NCI-H1092 (cell line): Measurements from ENCODE around the gene BOLA2B.
A peak's percentile ranks its signal among the peaks of the same experiment; 100 is the strongest.
"Not testable (repeated sequence)": the region's sequence is repeated elsewhere in the genome, so short reads cannot be mapped to it uniquely, and the experiment has no call there.

Source experiments
- DNase-seq: peaks from one replicate; lab custom pipeline; 2025; lab: John Stamatoyannopoulos, UW

The BOLA2B gene

DNA sequence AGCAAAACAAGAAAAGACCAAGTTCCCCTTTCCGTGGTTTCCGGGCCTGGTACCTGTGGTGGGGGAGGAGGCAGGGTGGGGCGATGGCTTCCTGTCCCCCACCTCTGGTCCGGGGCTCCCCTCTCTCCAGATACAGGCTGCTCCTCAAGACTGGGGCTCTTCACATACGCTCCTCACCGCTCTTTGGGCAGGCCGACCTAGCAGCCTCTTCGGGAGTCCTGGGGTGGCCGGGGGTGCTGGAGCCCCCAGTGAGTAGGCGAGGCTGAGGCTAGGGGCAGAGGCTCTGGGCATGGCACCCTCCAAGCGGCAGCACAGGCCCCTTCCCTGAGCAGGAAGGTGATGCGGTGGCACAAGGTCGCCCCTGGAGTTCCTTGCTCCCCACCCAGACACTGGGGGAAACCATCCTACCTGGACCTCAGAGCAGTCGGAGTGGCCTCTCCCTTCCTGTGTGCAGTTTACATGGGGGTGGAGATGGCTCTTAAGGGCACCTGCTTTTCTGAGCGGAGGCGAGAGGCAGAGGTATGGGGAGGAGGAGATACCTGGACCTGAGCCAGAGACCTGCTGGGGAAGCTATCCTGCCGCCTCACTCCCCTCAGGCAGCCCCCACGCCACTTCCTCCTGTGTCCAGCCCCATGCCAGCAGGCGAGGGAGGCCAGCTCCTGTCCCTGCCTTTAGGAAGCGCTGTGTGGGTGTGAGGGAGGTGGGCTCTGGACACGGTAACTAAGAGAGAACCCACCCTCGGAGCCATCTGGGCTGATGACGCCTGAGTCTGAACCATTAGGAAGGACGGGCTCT lies 9.2 kb downstream of the BOLA2B start:
- peak; percentile 8 for DNase-seq

DNA sequence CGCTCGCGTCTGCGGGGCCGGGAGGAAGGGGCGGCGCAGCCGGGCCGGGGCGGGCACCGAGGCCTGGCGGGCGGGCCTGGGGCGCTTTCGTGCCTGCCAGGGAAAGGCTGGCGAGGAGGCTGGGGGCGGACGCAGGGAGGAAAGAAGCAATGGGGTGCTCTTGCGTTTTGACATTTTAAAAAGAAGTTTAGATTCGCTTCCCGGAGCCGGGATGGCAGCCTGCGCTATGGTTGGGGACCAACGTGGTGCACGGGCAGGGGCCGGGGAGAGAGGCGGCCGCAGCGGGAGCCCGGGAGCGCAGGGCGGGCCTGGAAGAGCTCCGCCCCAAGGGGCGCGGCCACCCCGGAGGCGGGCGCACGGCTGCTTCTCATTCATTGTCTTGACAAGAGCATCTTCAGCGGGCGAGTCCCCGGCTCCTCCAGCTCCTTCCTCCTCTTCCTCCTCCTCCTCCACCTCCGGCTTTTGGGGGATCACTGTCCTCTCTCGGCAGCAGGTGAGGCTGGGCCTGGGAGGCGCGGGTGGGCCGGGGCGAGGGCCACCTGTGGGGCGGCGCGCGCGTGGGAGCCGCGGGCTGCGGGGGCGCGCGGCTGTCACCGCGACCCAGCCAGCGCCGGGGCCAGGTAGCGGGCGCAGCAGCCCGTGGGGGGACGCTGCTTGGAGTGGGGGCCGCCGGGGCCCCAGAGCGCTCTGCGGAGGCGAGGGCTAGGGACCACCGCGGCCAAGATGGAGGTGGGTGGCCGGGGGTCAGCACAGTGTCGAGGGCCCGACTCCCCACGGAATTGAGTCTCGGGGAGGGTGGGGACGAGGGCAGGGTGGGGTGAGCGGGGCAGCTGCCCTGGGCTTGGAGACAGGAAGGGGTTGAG lies 10.0 kb downstream of the BOLA2B start, which contains the start of gene CORO1A:
Gene CORO1A, plus strand, starts transcription at position 370 of the 863 bp plus-strand sequence. CDS start 1,608 bp downstream, outside the sequence.
- DNase-seq = peak; percentile 63

GRCh38 chr16:30180741-30181140 lies 12.7 kb downstream of the BOLA2B start:
- DNase-seq = no peak

DNA sequence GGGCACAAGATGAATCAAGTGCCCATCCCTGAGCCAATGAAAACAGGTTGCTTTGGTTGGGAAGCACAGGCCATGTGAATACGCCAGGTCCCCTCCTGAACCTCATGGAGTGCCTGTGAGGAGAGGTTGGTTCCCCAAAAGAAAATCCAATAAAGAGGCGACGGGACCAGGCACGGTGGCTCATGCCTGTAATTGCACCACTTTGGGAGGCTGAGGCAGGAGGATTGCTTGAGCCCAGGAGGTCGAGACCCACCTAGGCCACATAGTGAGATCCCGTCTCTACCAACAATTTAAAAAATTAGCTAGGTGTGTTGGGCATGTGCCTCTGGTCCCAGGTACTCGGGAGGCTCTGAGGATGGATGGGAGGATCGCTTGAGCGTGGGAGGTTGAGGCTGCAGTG lies 13.5 kb downstream of the BOLA2B start:
- no peak for DNase-seq

DNA sequence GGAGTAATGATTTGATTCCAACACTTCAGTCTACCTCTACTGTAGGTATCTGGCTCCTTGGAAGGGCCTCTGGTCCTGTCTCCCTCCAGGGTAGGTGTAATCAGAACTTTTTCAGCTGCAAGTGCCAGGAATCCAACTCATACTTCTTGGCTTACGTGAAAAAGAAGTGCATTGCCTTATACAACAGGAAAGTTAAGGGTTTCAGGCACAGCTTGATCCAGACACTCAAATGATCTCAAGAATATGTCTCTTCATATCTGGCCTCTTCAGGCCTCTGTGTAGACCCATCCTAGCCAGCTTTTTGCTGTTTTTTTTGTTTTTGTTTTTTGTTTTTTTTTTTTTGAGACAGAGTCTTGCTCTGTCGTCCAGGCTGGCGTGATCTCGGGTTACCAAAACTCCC lies 14.3 kb downstream of the BOLA2B start:
- no peak for DNase-seq

DNA sequence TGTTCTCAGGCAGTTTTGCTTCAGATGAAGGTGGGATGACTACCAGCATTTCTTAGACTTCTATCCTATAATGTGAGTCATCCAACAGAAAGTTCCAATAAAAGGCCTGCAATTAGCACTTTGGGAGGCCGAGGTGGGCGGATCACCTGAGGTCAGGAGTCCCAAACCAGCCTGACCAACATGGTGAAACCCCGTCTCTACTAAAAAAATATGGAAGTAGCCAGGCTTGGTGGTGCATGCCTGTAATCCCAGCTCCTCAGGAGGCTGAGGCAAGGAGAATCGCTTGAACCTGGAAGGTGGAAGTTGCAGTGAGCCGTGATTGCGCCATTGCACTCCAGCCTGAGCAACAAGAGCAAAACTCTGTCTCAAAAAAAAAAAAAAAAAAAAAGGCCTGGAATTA lies 16.6 kb downstream of the BOLA2B start:
- DNase-seq = not testable (repeated sequence)

DNA sequence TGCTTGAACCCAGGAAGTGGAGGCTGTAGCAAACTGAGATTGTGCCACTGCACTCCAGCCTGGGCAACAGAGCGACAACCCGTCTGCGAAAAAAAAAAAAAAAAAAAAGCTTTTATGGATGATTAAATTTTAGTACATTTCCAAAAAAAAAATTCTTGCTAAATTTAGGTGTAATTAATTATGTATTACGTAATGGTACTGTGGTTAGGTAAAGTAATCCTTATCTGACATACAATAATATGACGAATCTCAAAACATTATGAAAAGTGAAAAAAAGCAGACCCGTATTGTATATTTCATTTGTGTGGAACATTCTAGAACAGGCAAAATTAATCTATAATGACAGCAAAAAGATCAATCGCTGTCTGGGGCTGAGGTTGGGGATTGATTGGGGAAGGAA lies 20.4 kb downstream of the BOLA2B start:
- DNase-seq = no peak

DNA sequence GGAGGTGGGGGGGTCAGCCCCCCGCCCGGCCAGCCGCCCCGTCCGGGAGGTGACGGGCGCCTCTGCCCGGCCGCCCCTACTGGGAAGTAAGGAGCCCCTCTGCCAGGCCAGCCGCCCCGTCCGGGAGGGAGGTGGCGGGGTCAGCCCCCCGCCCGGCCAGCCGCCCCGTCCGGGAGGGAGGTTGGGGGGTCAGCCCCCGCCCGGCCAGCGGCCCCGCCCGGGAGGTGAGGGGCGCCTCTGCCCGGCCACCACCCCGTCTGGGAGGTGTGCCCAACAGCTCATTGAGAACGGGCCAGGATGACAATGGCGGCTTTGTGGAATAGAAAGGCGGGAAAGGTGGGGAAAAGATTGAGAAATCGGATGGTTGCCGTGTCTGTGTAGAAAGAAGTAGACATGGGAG lies 23.3 kb downstream of the BOLA2B start:
- DNase-seq = not testable (repeated sequence)

DNA sequence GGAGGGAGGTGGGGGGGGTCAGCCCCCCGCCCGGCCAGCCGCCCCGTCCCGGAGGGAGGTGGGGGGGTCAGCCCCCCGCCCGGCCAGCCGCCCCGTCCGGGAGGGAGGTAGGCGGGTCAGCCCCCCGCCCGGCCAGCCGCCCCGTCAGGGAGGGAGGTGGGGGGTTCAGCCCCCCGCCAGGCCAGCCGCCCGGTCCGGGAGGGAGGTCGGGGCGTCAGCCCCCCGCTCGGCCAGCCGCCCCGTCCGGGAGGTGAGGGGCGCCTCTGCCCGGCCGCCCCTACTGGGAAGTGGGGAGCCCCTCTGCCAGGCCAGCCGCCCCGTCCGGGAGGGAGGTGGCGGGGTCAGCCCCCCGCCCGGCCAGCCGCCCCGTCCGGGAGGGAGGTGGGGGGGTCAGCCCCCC lies 24.1 kb downstream of the BOLA2B start:
- not testable (repeated sequence) for DNase-seq

DNA sequence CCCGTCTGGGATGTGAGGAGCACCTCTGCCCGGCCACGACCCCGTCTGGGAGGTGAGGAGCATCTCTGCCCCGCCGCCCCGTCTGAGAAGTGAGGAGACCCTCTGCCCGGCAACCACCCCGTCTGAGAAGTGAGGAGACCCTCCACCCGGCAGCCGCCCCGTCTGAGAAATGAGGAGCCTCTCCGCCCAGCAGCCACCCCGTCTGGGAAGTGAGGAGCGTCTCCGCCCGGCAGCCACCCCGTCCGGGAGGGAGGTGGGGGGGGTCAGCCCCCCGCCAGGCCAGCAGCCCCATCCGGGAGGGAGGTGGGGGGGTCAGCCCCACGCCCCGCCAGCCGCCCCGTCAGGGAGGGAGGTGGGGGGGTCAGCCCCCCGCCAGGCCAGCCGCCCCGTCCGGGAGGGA lies 24.7 kb downstream of the BOLA2B start:
- DNase-seq = not testable (repeated sequence)

GRCh38 chr16:30166202-30166902 lies 27.1 kb downstream of the BOLA2B start:
- no peak for DNase-seq

DNA sequence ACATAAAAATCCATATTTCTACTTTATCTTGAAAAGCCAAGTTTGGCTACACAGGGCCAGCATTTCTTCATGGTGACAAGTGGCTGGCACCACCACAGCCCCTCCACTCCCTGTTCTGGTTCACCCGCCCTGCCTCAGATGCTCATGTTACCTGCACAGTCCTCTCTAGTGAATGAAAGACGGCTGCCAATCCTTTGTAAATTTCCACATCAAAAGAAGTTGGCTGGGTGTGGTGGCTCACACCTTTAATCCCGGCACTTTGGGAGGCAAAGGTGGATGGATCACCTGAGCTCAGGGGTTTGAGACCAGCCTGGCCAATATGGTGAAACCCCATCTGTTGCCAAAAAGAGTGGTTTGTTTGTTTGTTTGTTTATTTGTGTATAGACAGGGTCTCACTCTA lies 29.9 kb downstream of the BOLA2B start:
- no peak for DNase-seq

DNA sequence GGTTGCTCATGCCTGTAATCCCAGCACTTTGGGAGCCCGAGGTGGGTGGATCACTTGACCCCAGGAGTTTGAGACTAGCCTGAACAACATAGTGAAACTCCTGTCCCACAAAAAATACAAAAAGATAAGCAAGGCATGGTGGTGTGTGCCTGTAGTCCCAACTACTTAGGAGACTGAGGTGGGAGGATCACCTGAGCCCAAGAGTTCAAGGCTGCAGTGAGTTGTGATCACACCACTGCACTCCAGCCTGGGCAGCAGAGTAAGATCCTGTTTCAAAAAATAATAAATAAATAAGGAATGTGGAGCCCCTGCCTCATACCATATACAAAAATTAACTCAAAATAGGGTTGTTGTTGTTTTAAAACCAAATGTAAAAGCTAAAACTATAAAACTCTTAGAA lies 36.3 kb downstream of the BOLA2B start:
- no peak for DNase-seq

DNA sequence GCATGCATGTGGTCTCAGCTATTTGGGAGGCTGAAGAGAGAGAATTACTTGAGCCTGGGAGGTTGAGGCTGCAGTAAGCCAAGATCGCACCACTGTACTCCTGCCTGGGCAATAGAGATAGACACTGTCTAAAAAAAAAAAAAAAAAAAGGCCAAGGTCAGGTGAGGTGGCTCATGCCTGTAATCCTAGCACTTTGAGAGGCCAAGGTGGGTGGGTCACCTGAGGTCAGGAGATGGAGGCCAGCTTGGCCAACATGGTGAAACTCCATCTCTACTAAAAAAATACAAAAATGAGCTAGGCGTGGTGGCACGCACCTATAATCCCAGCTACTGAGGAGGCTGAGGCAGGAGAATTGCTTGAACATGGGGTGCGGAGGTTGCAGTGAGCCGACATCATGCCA lies 38.3 kb downstream of the BOLA2B start:
- no peak for DNase-seq

DNA sequence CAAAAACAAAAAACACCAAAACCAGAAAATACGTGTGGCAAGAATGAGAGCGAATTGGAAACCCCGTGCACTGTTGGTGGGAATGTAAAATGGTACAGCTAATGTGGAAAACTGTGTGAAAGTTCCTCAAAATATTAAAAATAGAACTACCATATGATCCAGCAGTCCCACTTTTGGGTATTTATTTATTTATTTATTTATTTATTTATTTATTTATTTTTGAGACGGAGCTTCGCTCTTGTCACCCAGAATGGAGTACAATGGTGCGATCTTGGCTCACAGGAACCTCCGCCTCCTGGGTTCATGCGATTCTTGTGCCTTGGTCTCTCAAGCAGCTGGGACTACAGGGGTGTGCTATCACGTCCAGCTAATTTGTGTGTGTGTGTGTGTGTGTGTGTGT lies 40.9 kb downstream of the BOLA2B start:
- DNase-seq = no peak

DNA sequence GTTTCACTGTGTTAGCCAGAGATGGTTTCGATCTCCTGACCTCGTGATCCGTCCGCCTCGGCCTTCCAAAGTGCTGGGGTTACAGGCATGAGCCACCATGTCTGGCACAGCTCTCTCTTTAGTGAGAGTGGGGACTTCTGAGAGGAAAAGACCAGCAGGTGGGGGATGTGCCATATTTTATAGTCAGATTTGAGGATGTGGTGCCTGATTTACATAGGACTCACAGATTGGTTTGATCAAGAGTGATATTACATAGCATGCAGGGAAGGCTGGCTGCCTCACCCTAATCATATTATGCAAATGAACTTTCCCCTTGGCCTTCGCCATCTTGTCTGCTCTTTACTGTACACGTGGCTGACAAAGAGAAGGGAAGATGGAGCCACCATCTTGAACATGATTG lies 42.4 kb downstream of the BOLA2B start:
- DNase-seq = no peak

DNA sequence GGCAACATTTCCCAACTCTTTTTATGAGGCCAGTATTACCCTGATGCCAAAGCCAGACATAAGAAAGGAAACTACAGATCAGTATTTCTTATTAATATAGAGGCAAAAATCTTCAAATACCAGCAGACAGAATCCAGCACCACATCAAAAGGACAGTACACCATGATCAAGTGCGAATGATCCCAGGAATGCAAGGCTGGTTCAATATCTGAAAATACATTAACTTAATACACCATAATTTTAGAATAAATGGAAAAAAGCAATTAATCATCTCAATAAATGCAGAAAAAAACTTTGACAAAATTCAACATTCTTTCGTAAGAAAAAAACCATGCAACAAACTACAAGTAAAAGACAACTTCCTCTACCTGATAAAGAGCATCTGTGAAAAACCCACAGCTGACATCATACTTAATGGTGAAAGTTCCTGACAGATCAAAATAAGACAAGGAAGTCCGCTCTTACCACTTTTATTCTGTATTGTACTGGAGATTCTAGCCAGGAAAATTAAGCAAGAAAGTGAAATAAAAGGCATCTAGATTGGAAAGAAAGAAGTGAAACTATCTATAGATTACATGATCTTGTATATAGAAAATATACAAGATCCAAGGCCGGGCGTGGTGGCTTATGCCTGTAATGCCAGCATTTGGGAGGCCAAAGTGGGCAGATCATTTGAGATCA lies 44.1 kb downstream of the BOLA2B start:
- DNase-seq = no peak

DNA sequence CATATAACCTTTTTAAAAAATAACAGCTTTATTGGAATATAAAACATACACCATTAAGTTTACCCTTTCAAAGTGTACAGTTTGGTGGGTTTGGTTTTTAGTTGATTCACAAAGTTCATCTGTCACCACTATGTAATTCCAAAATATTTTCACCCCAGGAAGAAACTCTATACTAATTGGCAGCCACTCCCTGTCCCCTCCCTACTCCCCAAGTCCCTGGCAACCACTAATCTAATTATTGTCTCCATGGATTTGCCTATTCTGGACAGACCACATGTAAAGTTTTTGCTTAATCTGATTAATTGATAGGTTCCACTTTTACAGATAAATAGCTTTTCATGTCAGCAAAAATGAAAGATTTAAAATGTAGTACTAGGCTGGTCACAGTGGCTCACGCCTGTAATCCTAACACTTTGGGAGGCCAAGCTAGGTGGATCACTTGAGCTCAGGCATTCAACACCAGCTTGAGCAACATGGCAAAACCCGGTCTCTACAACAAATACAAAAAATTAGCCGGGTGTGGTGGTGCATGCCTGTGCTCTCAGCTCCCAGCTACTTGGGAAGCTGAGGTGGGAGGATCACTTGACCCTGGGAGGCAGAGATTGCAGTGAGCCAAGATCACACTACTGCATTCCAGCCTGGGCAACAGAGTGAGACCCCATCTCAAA lies 45.5 kb downstream of the BOLA2B start:
- no peak for DNase-seq

- no peak for DNase-seq
These were observed 47.8 kb downstream of the BOLA2B start for GRCh38 chr16:30145657-30146056.

DNA sequence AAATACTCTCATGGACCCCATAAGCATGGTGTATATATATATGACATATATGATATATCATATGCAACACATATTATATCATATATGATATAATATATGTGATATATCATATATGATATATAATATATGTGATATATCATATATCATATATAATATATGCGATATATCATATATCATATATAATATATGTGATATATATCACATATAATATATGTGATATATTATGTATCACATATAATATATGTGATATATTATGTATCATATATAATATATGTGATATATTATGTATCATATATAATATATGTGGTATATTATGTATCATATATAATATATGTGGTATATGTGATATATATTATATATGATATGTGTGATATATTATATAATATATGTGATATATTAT lies 48.5 kb downstream of the BOLA2B start:
- DNase-seq = no peak

- no peak for DNase-seq
These were observed 49.4 kb downstream of the BOLA2B start for GRCh38 chr16:30144017-30144416.
